Neutrophil (primary cell): ENCODE measurements around the gene SV2B.

ENCODE experiments used
- H3K27ac ChIP-seq: fragments of 200-600 bp; sonication (generic); 2 replicates; pipeline ENCODE4 v1.5.1; 2016; ENCODE audit warnings: mild to moderate bottlenecking, moderate library complexity
- H3K27me3 ChIP-seq: fragments of 200-600 bp; sonication (generic); 2 replicates; pipeline ENCODE4 v1.6.0; 2016; ENCODE audit warnings: mild to moderate bottlenecking
- H3K36me3 ChIP-seq: fragments of 200-600 bp; sonication (generic); 2 replicates; pipeline ENCODE4 v1.5.1; 2017
- H3K4me1 ChIP-seq, 2 experiments: fragments of 200-600 bp in 1 of 2; sonication (generic) in 1 of 2; 1 replicate in 1 of 2; 2 replicates in 1 of 2; pipeline versions ENCODE4 v1.5.1 to v1.6.1; 2013 to 2016; ENCODE audit warnings: low read depth in 1 of 2, low read length in 1 of 2, mild to moderate bottlenecking in 1 of 2, moderate library complexity in 1 of 2; ENCODE audit not compliant: control insufficient read depth in 1 of 2, insufficient read depth in 1 of 2
- H3K4me3 ChIP-seq, 2 experiments: fragments of 200-600 bp in 1 of 2; sonication (generic) in 1 of 2; 1 replicate in 1 of 2; 2 replicates in 1 of 2; pipeline ENCODE4 v1.5.1; 2013 to 2016; ENCODE audit warnings: low read depth in 1 of 2, low read length in 1 of 2, mild to moderate bottlenecking in 1 of 2, moderate library complexity in 1 of 2
- H3K9me3 ChIP-seq: fragments of 200-600 bp; sonication (generic); 2 replicates; pipeline ENCODE4 v1.5.1; 2016
- TF ChIP-seq, protein P1 (sequence below): fragments of 200-600 bp; sonication (generic); IDR thresholded peaks from 2 replicates; pipeline ENCODE4 v1.5.1; 2016; ENCODE audit warnings: antibody characterized with exemption

Gene SV2B

DNA sequence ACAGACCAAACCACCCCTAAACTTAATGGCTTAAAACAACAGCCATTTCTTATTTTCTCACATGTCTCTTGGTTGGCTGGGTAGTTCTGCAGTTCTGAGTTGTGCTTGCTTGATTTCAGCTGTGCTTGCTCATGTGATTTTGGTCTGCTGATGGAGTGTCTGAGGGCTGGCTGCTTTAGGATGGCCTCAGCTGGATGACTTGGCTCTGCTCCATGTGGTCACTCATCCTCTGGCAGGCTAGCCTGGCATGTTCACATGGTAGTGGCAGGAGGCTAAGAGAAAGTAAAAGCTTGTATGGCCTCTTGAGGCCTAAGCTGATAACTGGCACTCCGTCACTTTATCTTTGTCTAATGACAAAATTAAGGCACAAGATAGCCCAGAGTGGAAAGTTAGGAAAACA is 4.1 kb downstream of the SV2B start:
- H3K27me3 ChIP-seq = peaks cover 97% of the 10 kb centered on the region
- peaks cover 4 to 14% of the 10 kb centered on the region in 2 experiments for H3K4me1 ChIP-seq
- no peaks in the 10 kb centered on the region for H3K9me3 ChIP-seq
- H3K27ac ChIP-seq = no peak overlapping the region
- H3K36me3 ChIP-seq = no peaks in the 10 kb centered on the region
- TF ChIP-seq, protein P1, sequence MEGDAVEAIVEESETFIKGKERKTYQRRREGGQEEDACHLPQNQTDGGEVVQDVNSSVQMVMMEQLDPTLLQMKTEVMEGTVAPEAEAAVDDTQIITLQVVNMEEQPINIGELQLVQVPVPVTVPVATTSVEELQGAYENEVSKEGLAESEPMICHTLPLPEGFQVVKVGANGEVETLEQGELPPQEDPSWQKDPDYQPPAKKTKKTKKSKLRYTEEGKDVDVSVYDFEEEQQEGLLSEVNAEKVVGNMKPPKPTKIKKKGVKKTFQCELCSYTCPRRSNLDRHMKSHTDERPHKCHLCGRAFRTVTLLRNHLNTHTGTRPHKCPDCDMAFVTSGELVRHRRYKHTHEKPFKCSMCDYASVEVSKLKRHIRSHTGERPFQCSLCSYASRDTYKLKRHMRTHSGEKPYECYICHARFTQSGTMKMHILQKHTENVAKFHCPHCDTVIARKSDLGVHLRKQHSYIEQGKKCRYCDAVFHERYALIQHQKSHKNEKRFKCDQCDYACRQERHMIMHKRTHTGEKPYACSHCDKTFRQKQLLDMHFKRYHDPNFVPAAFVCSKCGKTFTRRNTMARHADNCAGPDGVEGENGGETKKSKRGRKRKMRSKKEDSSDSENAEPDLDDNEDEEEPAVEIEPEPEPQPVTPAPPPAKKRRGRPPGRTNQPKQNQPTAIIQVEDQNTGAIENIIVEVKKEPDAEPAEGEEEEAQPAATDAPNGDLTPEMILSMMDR = no peak
- H3K4me3 ChIP-seq = no peak overlapping the region

DNA sequence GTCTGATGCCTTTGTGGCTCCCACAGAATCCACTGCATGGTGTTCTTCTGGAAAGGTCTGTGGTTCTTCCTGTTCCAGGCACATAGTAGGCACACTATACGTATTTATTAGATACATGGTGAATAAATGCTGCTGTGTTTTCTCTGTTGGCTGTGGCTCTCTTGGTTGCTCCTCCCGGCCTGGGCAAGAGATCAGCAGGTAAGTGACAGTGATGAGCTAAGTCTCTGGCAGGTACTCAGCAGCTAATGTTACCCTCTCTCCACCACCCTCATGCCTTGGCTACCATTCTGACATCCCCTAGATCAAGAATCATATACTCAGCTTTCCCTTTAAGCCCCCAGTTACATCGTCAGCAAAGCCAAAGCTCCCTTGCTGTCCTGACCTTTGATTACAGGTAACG is 8.4 kb downstream of the SV2B start:
- Histone ChIP-seq H3K9me3 (no peaks in the 10 kb centered on the region), H3K4me1 (no peaks in the 10 kb centered on the region), H3K27ac (no peak overlapping the region), H3K4me3 (no peak overlapping the region), H3K36me3 (no peaks in the 10 kb centered on the region), H3K27me3 (peaks cover 79% of the 10 kb centered on the region)
- TF ChIP-seq, protein P1 = no peak

- Histone ChIP-seq H3K36me3 (no peaks in the 10 kb centered on the region), H3K27me3 (peaks cover 72% of the 10 kb centered on the region), H3K4me3 (no peak overlapping the region), H3K4me1 (no peaks in the 10 kb centered on the region), H3K27ac (no peak overlapping the region), H3K9me3 (no peaks in the 10 kb centered on the region)
- TF ChIP-seq, protein P1 = no peak
Observed at GRCh38 chr15:91109885-91110284, 9.8 kb downstream of the SV2B start.

DNA sequence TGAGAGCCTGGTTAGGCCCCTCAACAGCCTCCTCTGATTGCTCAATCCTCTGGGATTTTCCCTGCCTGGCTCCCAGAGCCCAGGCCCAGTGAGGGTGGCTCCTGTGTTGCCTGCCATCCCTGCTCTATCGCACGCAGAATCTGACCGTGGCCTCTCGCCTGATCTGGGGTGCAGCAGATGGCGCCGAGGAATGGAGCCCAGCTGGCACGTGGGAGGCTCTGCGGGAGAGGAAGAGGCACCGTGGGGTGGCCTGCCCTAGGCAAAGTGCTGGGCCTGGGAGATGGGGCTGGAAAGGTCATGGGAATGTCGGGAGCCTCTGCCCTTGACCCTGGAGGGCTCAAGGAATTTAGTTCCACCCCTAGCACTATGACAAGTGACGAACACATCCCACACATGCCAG is 10.3 kb downstream of the SV2B start:
- Histone ChIP-seq H3K4me1 (no peaks in the 10 kb centered on the region), H3K9me3 (no peaks in the 10 kb centered on the region), H3K27me3 (peaks cover 72% of the 10 kb centered on the region), H3K4me3 (no peak overlapping the region), H3K36me3 (no peaks in the 10 kb centered on the region), H3K27ac (no peak overlapping the region)
- TF ChIP-seq, protein P1 = no peak

GRCh38 chr15:91113030-91113429 is 13.0 kb downstream of the SV2B start:
- peaks cover 74% of the 10 kb centered on the region for H3K27me3 ChIP-seq
- H3K27ac ChIP-seq = no peak overlapping the region
- H3K4me1 ChIP-seq = no peaks in the 10 kb centered on the region

More at GRCh38 chr15:91113030-91113429, 13.0 kb downstream of the SV2B start:
- Histone ChIP-seq H3K36me3 (no peaks in the 10 kb centered on the region), H3K9me3 (no peaks in the 10 kb centered on the region), H3K4me3 (no peak overlapping the region)
- TF ChIP-seq, protein P1 = no peak
